A673 (cell line): ENCODE measurements around the gene MB21D2. TPM values are rescaled to one million over a fixed set of nuclear protein-coding genes. Genes with fewer than 3 reads are reported as not detected.

Experiments used
- BruUV-seq: library from RNA; stranded (reverse); fragments of 400-500 nt; replicated peaks from 2 replicates; lab custom pipeline; 2021; lab: Mats Ljungman, UMichigan
- CTCF ChIA-PET: fragments of 300-600 bp; sonication (Branson Sonifier 250); formaldehyde crosslinking; loops from one replicate; lab custom pipeline; 2022; ENCODE audit warnings: antibody characterized with exemption; lab: Charles Lee
- POLR2A ChIA-PET: fragments of 300-600 bp; sonication (Branson Sonifier 250); formaldehyde crosslinking; loops from one replicate; lab custom pipeline; 2022; ENCODE audit warnings: antibody characterized with exemption; ENCODE audit not compliant: low non-redundant PET; lab: Charles Lee
- DNase-seq: peaks from one replicate; pipeline ENCODE4 v3.0.0-alpha.2; 2015; ENCODE audit warnings: low spot score
- H3K27ac ChIP-seq: fragments of 200-600 bp; sonication (generic); 2 replicates; pipeline ENCODE4 v1.5.1; 2016; ENCODE audit warnings: mixed run types, low read depth, mild to moderate bottlenecking, mixed read lengths, antibody characterized with exemption, low read length; ENCODE audit not compliant: poor library complexity, severe bottlenecking
- H3K27me3 ChIP-seq: fragments of 200-600 bp; sonication (generic); replicated peaks from 2 replicates; pipeline ENCODE4 v1.6.1; 2017; ENCODE audit warnings: mixed run types, low read depth, mild to moderate bottlenecking, mixed read lengths, antibody characterized with exemption, low read length; ENCODE audit not compliant: insufficient read depth, poor library complexity
- H3K36me3 ChIP-seq: fragments of 200-600 bp; sonication (generic); 2 replicates; pipeline ENCODE4 v1.6.1; 2016; ENCODE audit warnings: mixed run types, mild to moderate bottlenecking, mixed read lengths, antibody characterized with exemption, low read length; ENCODE audit not compliant: insufficient read depth, poor library complexity, severe bottlenecking
- H3K4me1 ChIP-seq: fragments of 200-600 bp; sonication (generic); 2 replicates; pipeline ENCODE4 v1.6.1; 2017; ENCODE audit warnings: mixed run types, mild to moderate bottlenecking, mixed read lengths, antibody characterized with exemption, low read length; ENCODE audit not compliant: insufficient read depth, poor library complexity, severe bottlenecking
- H3K4me3 ChIP-seq: fragments of 200-600 bp; sonication (generic); 2 replicates; pipeline ENCODE4 v1.5.1; 2016; ENCODE audit warnings: low read depth, mixed run types, mild to moderate bottlenecking, mixed read lengths, low read length; ENCODE audit not compliant: poor library complexity, severe bottlenecking
- H3K9me3 ChIP-seq: fragments of 200-600 bp; sonication (generic); 2 replicates; pipeline ENCODE4 v1.6.1; 2016; ENCODE audit warnings: mixed run types, low read depth, mild to moderate bottlenecking, mixed read lengths, antibody characterized with exemption, low read length; ENCODE audit not compliant: poor library complexity, severe bottlenecking
- EZH2 ChIP-seq: fragments of 200-600 bp; sonication (generic); IDR thresholded peaks from 2 replicates; pipeline ENCODE4 v1.6.1; 2017; ENCODE audit warnings: borderline replicate concordance, low read depth, mild to moderate bottlenecking, mixed read lengths, antibody characterized with exemption, low read length; ENCODE audit not compliant: poor library complexity, severe bottlenecking
- intact Hi-C: fragments of 100-400 bp; cut with micrococcal nuclease; formaldehyde crosslinking; loops from one replicate; pipeline ENCODE4 v1.10.0; 2022; ENCODE audit not compliant: unreplicated experiment
- total RNA-seq: library from RNA; stranded (reverse); gene quantifications from 2 replicates; pipeline ENCODE4 v1.2.3, GENCODE V29; 2021
- TF ChIP-seq, protein P1 (sequence below): fragments of 300-800, 200-600 bp; sonication (generic); conservative IDR thresholded peaks from 2 replicates; pipeline ENCODE4 v1.5.1; 2017; ENCODE audit warnings: low read depth, mild to moderate bottlenecking, antibody characterized with exemption, low read length, moderate library complexity, mixed read lengths

The MB21D2 gene
- total RNA-seq, 1 experiment from 2014 or later: 8.1 TPM

DNA sequence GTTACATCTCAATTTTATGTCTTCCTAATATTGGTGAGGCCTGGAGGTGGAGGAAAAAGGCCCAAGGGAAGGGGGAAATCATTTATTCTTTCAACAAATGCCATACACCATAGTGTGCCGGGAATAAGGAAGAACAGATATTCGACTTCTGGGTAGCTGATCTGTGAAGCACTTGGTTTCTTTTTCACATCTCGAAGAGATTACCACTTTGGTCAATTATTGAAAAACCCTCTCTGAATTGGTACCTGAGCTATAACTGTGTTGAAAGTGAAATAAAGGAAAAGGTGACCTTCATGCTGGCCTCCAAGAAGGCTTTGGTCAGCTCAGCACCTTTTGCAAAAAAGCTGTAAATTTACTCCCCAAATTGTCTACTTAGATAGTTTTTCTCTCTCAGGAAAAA, 14.2 kb upstream of the MB21D2 start:
- ChIA-PET CTCF (no interaction called here), POLR2A (no interaction called here)
- H3K4me1 ChIP-seq: peaks cover 9% of the 10 kb centered on the region
- no peaks in the 10 kb centered on the region for H3K36me3 ChIP-seq
- DNase-seq: no peak
- no peaks in the 10 kb centered on the region for H3K9me3 ChIP-seq
- H3K4me3 ChIP-seq: no peak overlapping the region
- TF ChIP-seq EZH2: no peak
- TF ChIP-seq, protein P1, sequence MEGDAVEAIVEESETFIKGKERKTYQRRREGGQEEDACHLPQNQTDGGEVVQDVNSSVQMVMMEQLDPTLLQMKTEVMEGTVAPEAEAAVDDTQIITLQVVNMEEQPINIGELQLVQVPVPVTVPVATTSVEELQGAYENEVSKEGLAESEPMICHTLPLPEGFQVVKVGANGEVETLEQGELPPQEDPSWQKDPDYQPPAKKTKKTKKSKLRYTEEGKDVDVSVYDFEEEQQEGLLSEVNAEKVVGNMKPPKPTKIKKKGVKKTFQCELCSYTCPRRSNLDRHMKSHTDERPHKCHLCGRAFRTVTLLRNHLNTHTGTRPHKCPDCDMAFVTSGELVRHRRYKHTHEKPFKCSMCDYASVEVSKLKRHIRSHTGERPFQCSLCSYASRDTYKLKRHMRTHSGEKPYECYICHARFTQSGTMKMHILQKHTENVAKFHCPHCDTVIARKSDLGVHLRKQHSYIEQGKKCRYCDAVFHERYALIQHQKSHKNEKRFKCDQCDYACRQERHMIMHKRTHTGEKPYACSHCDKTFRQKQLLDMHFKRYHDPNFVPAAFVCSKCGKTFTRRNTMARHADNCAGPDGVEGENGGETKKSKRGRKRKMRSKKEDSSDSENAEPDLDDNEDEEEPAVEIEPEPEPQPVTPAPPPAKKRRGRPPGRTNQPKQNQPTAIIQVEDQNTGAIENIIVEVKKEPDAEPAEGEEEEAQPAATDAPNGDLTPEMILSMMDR: no peak
- intact Hi-C loops: no loop called here
- H3K27ac ChIP-seq: no peak overlapping the region
- H3K27me3 ChIP-seq: no peaks in the 10 kb centered on the region
- no TSS peak for BruUV-seq

DNA sequence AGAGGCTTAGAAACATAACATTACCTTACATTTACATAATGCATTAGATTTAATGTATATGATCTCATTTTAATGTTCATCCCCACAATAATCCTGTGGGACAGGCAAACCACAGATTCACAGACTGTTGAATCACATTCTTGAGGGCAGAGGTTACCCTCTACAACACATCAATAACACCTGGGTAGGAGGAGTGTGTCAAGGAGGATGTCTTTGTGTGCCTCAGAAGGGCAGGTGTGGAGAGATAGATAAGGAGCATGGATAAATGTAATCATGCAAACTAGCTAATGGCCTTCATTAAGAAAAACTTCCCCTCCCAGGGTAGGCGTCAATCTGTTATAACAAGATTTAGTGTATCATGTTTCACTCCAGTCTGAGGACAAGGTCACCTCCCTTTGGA, 12.9 kb upstream of the MB21D2 start:
- Histone ChIP-seq H3K9me3 (no peaks in the 10 kb centered on the region), H3K36me3 (no peaks in the 10 kb centered on the region), H3K4me3 (no peak overlapping the region), H3K27ac (no peak overlapping the region), H3K27me3 (no peaks in the 10 kb centered on the region), H3K4me1 (peaks cover 9% of the 10 kb centered on the region)
- ChIA-PET CTCF (no interaction called here), POLR2A (no interaction called here)
- BruUV-seq: no TSS peak
- no peak for DNase-seq
- intact Hi-C loops: no loop called here
- no peak for TF ChIP-seq EZH2
- TF ChIP-seq, protein P1: no peak

DNA sequence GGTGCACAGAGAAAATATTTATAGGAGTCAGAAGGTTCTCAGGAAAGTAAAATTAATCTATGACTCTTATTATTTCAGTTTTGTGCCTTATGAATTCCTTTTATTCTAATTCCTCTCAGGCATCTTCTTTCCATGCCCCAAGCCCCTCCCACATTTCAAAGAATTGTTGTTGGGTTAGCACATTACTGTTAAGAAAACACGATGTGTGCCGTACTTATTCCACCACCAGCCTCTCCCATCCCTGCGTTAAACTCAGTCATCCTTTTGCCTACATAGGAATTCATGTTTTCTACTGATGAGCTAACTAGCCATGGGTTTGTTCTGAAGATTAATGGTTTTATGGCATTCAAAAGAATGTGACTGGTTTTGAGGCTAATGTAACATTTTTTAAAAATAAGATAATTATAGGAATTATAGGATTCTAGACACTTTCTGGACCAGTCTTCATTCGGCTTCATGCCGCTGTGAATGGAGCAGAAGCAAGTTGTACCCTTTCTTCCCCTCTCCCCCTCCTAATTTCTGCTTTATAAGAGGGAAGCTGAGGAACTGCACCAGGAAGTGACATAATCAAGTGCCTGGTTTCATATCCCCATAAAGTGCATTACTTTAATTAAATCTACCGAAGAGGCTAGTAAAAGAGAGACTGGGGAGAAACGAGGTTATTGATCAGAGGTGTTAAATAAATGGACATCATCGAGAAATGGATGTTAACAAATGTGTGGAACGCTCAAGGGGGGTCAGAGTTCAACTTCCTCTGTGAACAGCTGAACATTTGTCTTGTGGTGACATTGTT, 12.3 kb upstream of the MB21D2 start:
- H3K4me1 ChIP-seq: peaks cover 9% of the 10 kb centered on the region
- no TSS peak for BruUV-seq
- no peak for DNase-seq
- no peak overlapping the region for H3K4me3 ChIP-seq
- H3K9me3 ChIP-seq: no peaks in the 10 kb centered on the region
- TF ChIP-seq, protein P1: no peak
- no peak for TF ChIP-seq EZH2
- H3K27ac ChIP-seq: no peak overlapping the region
- ChIA-PET POLR2A (no interaction called here), CTCF (no interaction called here)
- intact Hi-C loops: no loop called here
- H3K36me3 ChIP-seq: no peaks in the 10 kb centered on the region
- H3K27me3 ChIP-seq: no peaks in the 10 kb centered on the region
